Karpas-422 (cell line): ENCODE results near the gene ACVRL1. TPM values are rescaled to one million over a fixed set of nuclear protein-coding genes. Genes with fewer than 3 reads are reported as not detected.

Source experiments
- DNase-seq: peaks from one replicate; pipeline ENCODE4 v3.0.0-alpha.2; 2015
- H2AFZ ChIP-seq: fragments of 200-600 bp; sonication (generic); 2 replicates; pipeline ENCODE4 v1.6.1; 2014; ENCODE audit warnings: antibody characterized with exemption, low read length, mixed read lengths
- H3K27ac ChIP-seq: fragments of 200-600 bp; sonication (generic); 2 replicates; pipeline ENCODE4 v1.5.1; 2014; ENCODE audit warnings: mild to moderate bottlenecking, low read length, moderate library complexity
- H3K27me3 ChIP-seq: fragments of 200-600 bp; sonication (generic); 2 replicates; pipeline ENCODE4 v1.6.1; 2014; ENCODE audit warnings: low read length, mixed read lengths
- H3K36me3 ChIP-seq: fragments of 200-600 bp; sonication (generic); 2 replicates; pipeline ENCODE4 v1.6.1; 2014; ENCODE audit warnings: low read length, mixed read lengths; ENCODE audit not compliant: insufficient read depth
- H3K4me1 ChIP-seq: fragments of 200-600 bp; sonication (generic); 2 replicates; pipeline ENCODE4 v1.6.1; 2014; ENCODE audit warnings: mild to moderate bottlenecking, low read length, mixed read lengths
- H3K4me2 ChIP-seq: fragments of 200-600 bp; sonication (generic); 2 replicates; pipeline ENCODE4 v1.6.1; 2014; ENCODE audit warnings: low read length, low read depth, mild to moderate bottlenecking; ENCODE audit not compliant: poor library complexity, severe bottlenecking
- H3K4me3 ChIP-seq: fragments of 200-600 bp; sonication (generic); 2 replicates; pipeline ENCODE4 v1.5.1; 2014; ENCODE audit warnings: mild to moderate bottlenecking, antibody characterized with exemption, low read length, mixed read lengths
- H3K79me2 ChIP-seq: fragments of 200-600 bp; sonication (generic); 2 replicates; pipeline ENCODE4 v1.6.1; 2014; ENCODE audit warnings: mild to moderate bottlenecking, low read length, mixed read lengths
- H3K9ac ChIP-seq: fragments of 200-600 bp; sonication (generic); 2 replicates; pipeline ENCODE4 v1.6.0; 2014; ENCODE audit warnings: low read length
- H3K9me2 ChIP-seq: fragments of 200-600 bp; sonication (generic), shearing (Covaris generic); replicated peaks from 2 replicates; pipeline ENCODE4 v1.6.0; 2014; ENCODE audit warnings: mild to moderate bottlenecking, low read length, moderate library complexity; ENCODE audit not compliant: insufficient read depth
- H3K9me3 ChIP-seq: fragments of 300-700, 200-600 bp; sonication (generic); 2 replicates; pipeline ENCODE4 v1.6.1; 2014; ENCODE audit warnings: low read length, mixed read lengths
- H4K20me1 ChIP-seq: fragments of 200-600 bp; sonication (generic); 2 replicates; pipeline ENCODE4 v1.6.1; 2014; ENCODE audit warnings: mild to moderate bottlenecking, antibody characterized with exemption, low read length, low read depth; ENCODE audit not compliant: insufficient read depth
- total RNA-seq: library from RNA; depleted of rRNA; stranded (reverse); fragments of >200 nt; shearing (Covaris generic); gene quantifications from 2 replicates; pipeline ENCODE4 v1.2.3, GENCODE V29; 2014; ENCODE audit warnings: low replicate concordance

Gene ACVRL1
- total RNA-seq, 1 experiment from 2014 or later = not detected

DNA sequence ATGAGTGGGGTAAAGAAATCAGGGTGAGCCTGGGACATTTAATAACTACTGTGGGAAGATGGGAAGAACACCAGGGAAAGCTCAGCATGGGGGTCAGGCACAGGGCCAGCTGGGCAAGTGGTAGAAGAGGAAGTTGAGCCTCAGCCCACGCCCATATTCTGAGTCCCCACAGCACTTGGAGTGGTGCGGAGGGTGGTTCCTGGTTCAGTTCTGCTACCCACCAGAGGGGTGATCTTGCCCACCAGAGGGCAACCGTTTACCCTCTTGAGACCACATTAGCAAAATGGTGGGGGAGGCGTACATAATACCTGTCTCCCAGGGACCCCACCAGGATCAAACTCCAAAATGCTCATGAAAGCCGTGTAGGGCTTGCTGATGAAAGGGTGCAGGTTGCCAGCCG lies 36.2 kb upstream of the ACVRL1 start:
- H2AFZ ChIP-seq = no peak overlapping the region
- no peak overlapping the region for H3K9ac ChIP-seq
- no peak for DNase-seq
- H3K36me3 ChIP-seq = no peaks in the 10 kb centered on the region
- no peak overlapping the region for H3K27ac ChIP-seq
- no peaks in the 10 kb centered on the region for H3K79me2 ChIP-seq
- H3K4me3 ChIP-seq = no peak overlapping the region
- H3K9me2 ChIP-seq = no peaks in the 10 kb centered on the region
- no peaks in the 10 kb centered on the region for H3K9me3 ChIP-seq
- no peaks in the 10 kb centered on the region for H3K27me3 ChIP-seq
- H3K4me2 ChIP-seq = no peak overlapping the region
- no peaks in the 10 kb centered on the region for H4K20me1 ChIP-seq
- H3K4me1 ChIP-seq = no peaks in the 10 kb centered on the region

GRCh38 chr12:51871918-51872688 lies 35.2 kb upstream of the ACVRL1 start:
- no peak overlapping the region for H3K27ac ChIP-seq
- H3K4me3 ChIP-seq = no peak overlapping the region
- H3K4me2 ChIP-seq = no peak overlapping the region
- DNase-seq = no peak
- H3K9me2 ChIP-seq = no peaks in the 10 kb centered on the region
- H4K20me1 ChIP-seq = no peaks in the 10 kb centered on the region
- H3K4me1 ChIP-seq = no peaks in the 10 kb centered on the region
- H3K9ac ChIP-seq = no peak overlapping the region
- no peak overlapping the region for H2AFZ ChIP-seq
- H3K79me2 ChIP-seq = no peaks in the 10 kb centered on the region
- H3K27me3 ChIP-seq = no peaks in the 10 kb centered on the region
- no peaks in the 10 kb centered on the region for H3K36me3 ChIP-seq
- no peaks in the 10 kb centered on the region for H3K9me3 ChIP-seq

DNA sequence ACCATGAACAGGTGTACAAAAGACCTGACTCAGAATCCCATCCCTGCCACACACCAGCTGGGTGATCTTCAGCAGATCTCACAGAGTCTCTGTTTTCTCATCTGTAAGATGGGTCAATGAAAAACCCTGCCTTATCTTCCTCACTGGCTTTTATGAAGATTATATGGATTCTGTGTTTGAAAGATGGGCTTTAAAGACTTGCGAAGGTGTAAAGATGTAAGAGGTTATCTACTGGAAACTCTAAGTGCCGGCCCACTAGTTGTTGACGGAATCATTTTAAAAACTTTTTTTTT lies 34.7 kb upstream of the ACVRL1 start:
- H3K4me3 ChIP-seq = no peak overlapping the region
- no peak for DNase-seq
- H3K79me2 ChIP-seq = no peaks in the 10 kb centered on the region
- no peaks in the 10 kb centered on the region for H3K9me3 ChIP-seq
- no peaks in the 10 kb centered on the region for H3K9me2 ChIP-seq
- no peak overlapping the region for H3K9ac ChIP-seq
- H3K4me1 ChIP-seq = no peaks in the 10 kb centered on the region
- H3K36me3 ChIP-seq = no peaks in the 10 kb centered on the region
- no peak overlapping the region for H2AFZ ChIP-seq
- no peaks in the 10 kb centered on the region for H3K27me3 ChIP-seq
- no peak overlapping the region for H3K4me2 ChIP-seq
- H4K20me1 ChIP-seq = no peaks in the 10 kb centered on the region
- H3K27ac ChIP-seq = no peak overlapping the region

- Histone ChIP-seq H3K9ac (no peak overlapping the region), H3K4me3 (no peak overlapping the region), H3K27me3 (no peaks in the 10 kb centered on the region), H3K4me1 (no peaks in the 10 kb centered on the region), H3K9me3 (no peaks in the 10 kb centered on the region), H2AFZ (no peak overlapping the region), H3K9me2 (no peaks in the 10 kb centered on the region), H3K79me2 (no peaks in the 10 kb centered on the region), H4K20me1 (no peaks in the 10 kb centered on the region), H3K36me3 (no peaks in the 10 kb centered on the region), H3K4me2 (no peak overlapping the region), H3K27ac (no peak overlapping the region)
- DNase-seq = no peak
Observed at GRCh38 chr12:51873251-51873994, 33.9 kb upstream of the ACVRL1 start.

DNA sequence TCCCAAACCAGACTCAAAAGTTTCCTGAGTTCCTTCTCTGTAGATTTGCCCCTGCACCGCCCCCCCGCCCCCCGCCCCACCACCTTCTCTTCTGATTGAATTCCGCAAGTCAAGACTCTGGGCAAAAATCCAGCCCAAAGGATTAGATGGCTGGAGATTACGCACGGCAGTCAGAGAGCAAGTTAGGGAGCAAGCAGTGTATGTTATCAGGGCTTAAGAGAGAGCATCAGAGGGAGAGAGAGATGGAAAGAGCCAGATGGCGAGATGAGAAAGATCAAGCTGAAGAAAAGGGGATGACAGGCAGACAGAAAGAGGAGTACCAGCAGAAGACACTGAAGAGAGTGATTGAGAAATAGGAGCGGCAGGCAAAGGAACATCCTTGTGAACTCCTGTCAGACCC lies 33.3 kb upstream of the ACVRL1 start:
- Histone ChIP-seq H3K9me2 (no peaks in the 10 kb centered on the region), H3K4me2 (no peak overlapping the region), H3K27me3 (no peaks in the 10 kb centered on the region), H3K9me3 (no peaks in the 10 kb centered on the region), H3K4me3 (no peak overlapping the region), H2AFZ (no peak overlapping the region), H4K20me1 (no peaks in the 10 kb centered on the region), H3K27ac (no peak overlapping the region), H3K79me2 (no peaks in the 10 kb centered on the region), H3K9ac (no peak overlapping the region), H3K4me1 (no peaks in the 10 kb centered on the region), H3K36me3 (no peaks in the 10 kb centered on the region)
- no peak for DNase-seq

DNA sequence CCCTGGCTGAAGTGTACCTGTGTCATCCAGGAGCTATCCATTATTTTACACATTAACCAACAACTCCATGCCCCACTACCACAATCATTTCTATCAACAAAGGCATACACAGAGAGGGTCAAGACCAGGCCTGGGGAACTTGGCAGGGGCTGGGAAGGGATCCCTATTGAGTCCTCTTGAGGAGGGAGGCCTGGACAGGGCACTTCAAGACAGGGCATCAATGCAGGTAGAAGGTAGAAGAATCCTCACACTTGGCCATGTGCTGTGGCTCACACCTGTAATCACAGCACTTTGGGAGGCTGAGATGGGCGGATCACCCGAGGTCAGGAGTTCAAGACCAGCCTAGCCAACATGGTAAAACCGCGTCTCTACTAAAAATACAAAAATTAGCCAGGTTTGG lies 32.8 kb upstream of the ACVRL1 start:
- Histone ChIP-seq H3K79me2 (no peaks in the 10 kb centered on the region), H3K9ac (no peak overlapping the region), H3K36me3 (no peaks in the 10 kb centered on the region), H3K9me3 (no peaks in the 10 kb centered on the region), H3K27me3 (no peaks in the 10 kb centered on the region), H3K4me2 (no peak overlapping the region), H3K9me2 (no peaks in the 10 kb centered on the region), H3K4me1 (no peaks in the 10 kb centered on the region), H2AFZ (no peak overlapping the region), H3K27ac (no peak overlapping the region), H4K20me1 (no peaks in the 10 kb centered on the region), H3K4me3 (no peak overlapping the region)
- no peak for DNase-seq

- H3K9ac ChIP-seq = no peak overlapping the region
- no peak for DNase-seq
- H3K9me3 ChIP-seq = no peaks in the 10 kb centered on the region
- no peaks in the 10 kb centered on the region for H3K79me2 ChIP-seq
- no peaks in the 10 kb centered on the region for H3K9me2 ChIP-seq
- no peak overlapping the region for H2AFZ ChIP-seq
- H4K20me1 ChIP-seq = no peaks in the 10 kb centered on the region
- H3K27me3 ChIP-seq = no peaks in the 10 kb centered on the region
- no peaks in the 10 kb centered on the region for H3K4me1 ChIP-seq
- no peak overlapping the region for H3K4me2 ChIP-seq
- H3K36me3 ChIP-seq = no peaks in the 10 kb centered on the region
- no peak overlapping the region for H3K27ac ChIP-seq
- no peak overlapping the region for H3K4me3 ChIP-seq
Observed at GRCh38 chr12:51879102-51879501, 28.2 kb upstream of the ACVRL1 start.

GRCh38 chr12:51883295-51883694 lies 24.0 kb upstream of the ACVRL1 start:
- no peaks in the 10 kb centered on the region for H3K36me3 ChIP-seq
- H3K27me3 ChIP-seq = no peaks in the 10 kb centered on the region
- no peak for DNase-seq
- H3K27ac ChIP-seq = no peak overlapping the region
- no peak overlapping the region for H3K9ac ChIP-seq
- H3K4me3 ChIP-seq = no peak overlapping the region
- H4K20me1 ChIP-seq = no peaks in the 10 kb centered on the region
- no peaks in the 10 kb centered on the region for H3K9me2 ChIP-seq
- H3K79me2 ChIP-seq = no peaks in the 10 kb centered on the region
- H2AFZ ChIP-seq = no peak overlapping the region
- H3K4me1 ChIP-seq = no peaks in the 10 kb centered on the region
- no peaks in the 10 kb centered on the region for H3K9me3 ChIP-seq
- H3K4me2 ChIP-seq = no peak overlapping the region
